ENCODE data around the gene DNMT3A.

DNA sequence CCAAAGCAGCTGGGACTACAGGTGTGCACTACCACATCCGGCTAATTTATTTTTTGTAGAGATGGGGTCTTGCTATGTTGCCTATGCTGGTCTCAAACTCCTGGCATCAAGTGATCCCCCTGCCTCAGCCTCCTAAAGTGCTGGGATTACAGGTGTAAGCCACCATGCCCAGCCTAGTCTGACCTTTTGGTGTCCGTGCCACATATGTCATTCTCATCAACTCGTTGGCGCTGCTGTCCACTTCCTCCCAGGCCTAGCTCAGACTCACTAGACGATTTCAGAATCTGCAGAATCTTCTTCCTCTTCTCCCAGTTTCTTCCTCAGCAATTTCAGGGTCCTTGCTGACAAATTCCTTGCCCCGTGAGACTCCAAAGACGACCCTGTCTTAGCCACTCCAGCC, 39.8 kb upstream of the DNMT3A start:
- TF ChIP-seq EZH2 (IDR thresholded peaks at IDR 0.05), result no peak
- no peak for TF ChIP-seq POLR2AphosphoS5 (IDR thresholded peaks at IDR 0.05; ENCODE audit: borderline replicate concordance, low read depth, low read length)
